GM23338 (cell line): ENCODE measurements around the gene PVR.

ENCODE experiments used
- CREB1 ChIP-seq: fragments of 250-450 bp; sonication (Bioruptor Pico); IDR thresholded peaks from 2 replicates; pipeline ENCODE4 v1.5.0; 2020; ENCODE audit warnings: low read depth, mild to moderate bottlenecking, moderate library complexity
- EZH2 ChIP-seq: fragments of 200-600 bp; sonication (generic); IDR thresholded peaks from one replicate; pipeline ENCODE4 v1.8.0; 2017; ENCODE audit warnings: antibody characterized with exemption, mild to moderate bottlenecking, low read depth; ENCODE audit not compliant: unreplicated experiment
- EZH2phosphoT487 ChIP-seq: fragments of 200-600 bp; sonication (generic); IDR thresholded peaks from one replicate; pipeline ENCODE4 v1.8.1; 2018; ENCODE audit warnings: antibody characterized with exemption; ENCODE audit not compliant: unreplicated experiment
- JUNB ChIP-seq: IDR thresholded peaks from one replicate; pipeline ENCODE4 v1.6.1; 2016; ENCODE audit warnings: antibody characterized with exemption; ENCODE audit not compliant: unreplicated experiment
- POLR2AphosphoS5 ChIP-seq: IDR thresholded peaks from 2 replicates; pipeline ENCODE4 v1.6.1; 2016; ENCODE audit warnings: antibody characterized with exemption, low read depth
- ZNF462 ChIP-seq: fragments of 250-450 bp; sonication (Bioruptor Pico); IDR thresholded peaks from 2 replicates; pipeline ENCODE4 v1.5.0; 2020; ENCODE audit warnings: mild to moderate bottlenecking, moderate library complexity
- TF ChIP-seq, protein P1 (sequence below), 2 experiments: fragments of 200-600 bp in 1 of 2; sonication (generic) in 1 of 2; conservative IDR thresholded peaks; 2 replicates each; pipeline versions ENCODE4 v1.5.1 to v1.6.1; 2016 to 2017; ENCODE audit warnings: antibody characterized with exemption in 2 of 2, low read depth in 2 of 2, mild to moderate bottlenecking in 2 of 2, moderate library complexity in 1 of 2
- TF ChIP-seq, protein P2 (sequence below): IDR thresholded peaks from one replicate; pipeline ENCODE4 v1.6.1; 2018; ENCODE audit warnings: antibody characterized with exemption; ENCODE audit not compliant: unreplicated experiment

DNA sequence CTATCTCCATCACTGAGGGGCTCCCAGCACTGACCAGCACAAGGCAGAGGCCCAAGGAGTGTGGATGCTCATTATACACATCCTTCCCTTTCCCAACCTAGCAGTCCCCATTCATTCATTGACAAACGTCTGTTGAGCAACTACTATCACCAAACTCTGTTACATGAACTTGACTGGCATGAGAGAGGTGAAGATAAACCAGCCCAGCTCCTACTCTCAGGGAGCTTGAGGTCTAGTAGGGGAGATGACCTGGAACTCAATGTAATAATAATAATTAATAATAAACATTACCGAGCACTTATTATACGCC, 46.4 kb downstream of the PVR start:
- TF ChIP-seq, protein P1, sequence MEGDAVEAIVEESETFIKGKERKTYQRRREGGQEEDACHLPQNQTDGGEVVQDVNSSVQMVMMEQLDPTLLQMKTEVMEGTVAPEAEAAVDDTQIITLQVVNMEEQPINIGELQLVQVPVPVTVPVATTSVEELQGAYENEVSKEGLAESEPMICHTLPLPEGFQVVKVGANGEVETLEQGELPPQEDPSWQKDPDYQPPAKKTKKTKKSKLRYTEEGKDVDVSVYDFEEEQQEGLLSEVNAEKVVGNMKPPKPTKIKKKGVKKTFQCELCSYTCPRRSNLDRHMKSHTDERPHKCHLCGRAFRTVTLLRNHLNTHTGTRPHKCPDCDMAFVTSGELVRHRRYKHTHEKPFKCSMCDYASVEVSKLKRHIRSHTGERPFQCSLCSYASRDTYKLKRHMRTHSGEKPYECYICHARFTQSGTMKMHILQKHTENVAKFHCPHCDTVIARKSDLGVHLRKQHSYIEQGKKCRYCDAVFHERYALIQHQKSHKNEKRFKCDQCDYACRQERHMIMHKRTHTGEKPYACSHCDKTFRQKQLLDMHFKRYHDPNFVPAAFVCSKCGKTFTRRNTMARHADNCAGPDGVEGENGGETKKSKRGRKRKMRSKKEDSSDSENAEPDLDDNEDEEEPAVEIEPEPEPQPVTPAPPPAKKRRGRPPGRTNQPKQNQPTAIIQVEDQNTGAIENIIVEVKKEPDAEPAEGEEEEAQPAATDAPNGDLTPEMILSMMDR (conservative IDR thresholded peaks at IDR 0.05; ENCODE audit: low read depth in 2 of 2), result no peak
- TF ChIP-seq ZNF462 (CRISPR knock-in tag), result no peak
- no peak for TF ChIP-seq EZH2phosphoT487
- no peak for TF ChIP-seq EZH2
- no peak for TF ChIP-seq JUNB
- TF ChIP-seq, protein P2, sequence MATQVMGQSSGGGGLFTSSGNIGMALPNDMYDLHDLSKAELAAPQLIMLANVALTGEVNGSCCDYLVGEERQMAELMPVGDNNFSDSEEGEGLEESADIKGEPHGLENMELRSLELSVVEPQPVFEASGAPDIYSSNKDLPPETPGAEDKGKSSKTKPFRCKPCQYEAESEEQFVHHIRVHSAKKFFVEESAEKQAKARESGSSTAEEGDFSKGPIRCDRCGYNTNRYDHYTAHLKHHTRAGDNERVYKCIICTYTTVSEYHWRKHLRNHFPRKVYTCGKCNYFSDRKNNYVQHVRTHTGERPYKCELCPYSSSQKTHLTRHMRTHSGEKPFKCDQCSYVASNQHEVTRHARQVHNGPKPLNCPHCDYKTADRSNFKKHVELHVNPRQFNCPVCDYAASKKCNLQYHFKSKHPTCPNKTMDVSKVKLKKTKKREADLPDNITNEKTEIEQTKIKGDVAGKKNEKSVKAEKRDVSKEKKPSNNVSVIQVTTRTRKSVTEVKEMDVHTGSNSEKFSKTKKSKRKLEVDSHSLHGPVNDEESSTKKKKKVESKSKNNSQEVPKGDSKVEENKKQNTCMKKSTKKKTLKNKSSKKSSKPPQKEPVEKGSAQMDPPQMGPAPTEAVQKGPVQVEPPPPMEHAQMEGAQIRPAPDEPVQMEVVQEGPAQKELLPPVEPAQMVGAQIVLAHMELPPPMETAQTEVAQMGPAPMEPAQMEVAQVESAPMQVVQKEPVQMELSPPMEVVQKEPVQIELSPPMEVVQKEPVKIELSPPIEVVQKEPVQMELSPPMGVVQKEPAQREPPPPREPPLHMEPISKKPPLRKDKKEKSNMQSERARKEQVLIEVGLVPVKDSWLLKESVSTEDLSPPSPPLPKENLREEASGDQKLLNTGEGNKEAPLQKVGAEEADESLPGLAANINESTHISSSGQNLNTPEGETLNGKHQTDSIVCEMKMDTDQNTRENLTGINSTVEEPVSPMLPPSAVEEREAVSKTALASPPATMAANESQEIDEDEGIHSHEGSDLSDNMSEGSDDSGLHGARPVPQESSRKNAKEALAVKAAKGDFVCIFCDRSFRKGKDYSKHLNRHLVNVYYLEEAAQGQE, result no peak
- TF ChIP-seq POLR2AphosphoS5, result no peak
- TF ChIP-seq CREB1 (CRISPR knock-in tag), result no peak
